T47D (cell line): ENCODE data around the gene MPST.
A peak's percentile ranks its signal among the peaks of the same experiment; 100 is the strongest.
"Not testable (repeated sequence)": the region's sequence is repeated elsewhere in the genome, so short reads cannot be mapped to it uniquely, and the experiment has no call there.

Experiments
- DNase-seq, 2 experiments: peaks; one replicate each; pipeline versions ENCODE4 v3.0.0 to v3.0.0-alpha.2; 2011 to 2012; ENCODE audit warnings: low read depth in 1 of 2, low spot score in 1 of 2
- JUND ChIP-seq: IDR thresholded peaks from 2 replicates; pipeline ENCODE4 v1.6.1; 2012; ENCODE audit warnings: low read depth
- in situ Hi-C: cut with HindIII; loops from 2 replicates; pipeline ENCODE4 v1.10.0; 2016; ENCODE audit warnings: low sequenced_read_pairs, low pct_unique_long_range_greater_than_20kb

MPST gene

GRCh38 chr22:37067428-37067827, 47.9 kb downstream of the MPST start:
- in situ Hi-C loops, result no loop called here
- no peak for DNase-seq
- no peak for TF ChIP-seq JUND

- in situ Hi-C loops, result no loop called here
Measured at GRCh38 chr22:37068859-37069258, 49.3 kb downstream of the MPST start.

DNA sequence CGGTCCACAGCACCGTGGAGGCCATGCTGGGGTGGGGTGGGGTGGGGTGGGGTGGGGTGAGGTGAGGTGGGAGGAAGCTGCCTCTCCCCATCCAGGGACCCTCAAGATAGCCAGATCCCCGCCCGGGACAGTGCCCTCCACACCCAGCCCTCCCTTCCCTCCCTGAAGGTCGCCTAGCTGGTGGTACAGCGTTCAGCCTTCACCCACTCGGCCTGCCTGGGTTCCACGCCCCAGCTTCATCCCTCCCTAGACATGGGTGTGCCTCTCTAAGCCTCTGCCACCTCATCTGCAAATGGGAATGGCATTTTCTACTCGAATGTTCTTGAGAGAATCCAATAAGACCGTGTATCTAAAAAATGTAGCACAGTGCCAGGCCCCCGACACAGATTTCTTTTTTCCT, 49.8 kb downstream of the MPST start:
- in situ Hi-C loops, result no loop called here

More at GRCh38 chr22:37068859-37069258, 49.3 kb downstream of the MPST start:
- no peak for TF ChIP-seq JUND
- DNase-seq, result no peak

GRCh38 chr22:37069719-37070118, 50.2 kb downstream of the MPST start:
- DNase-seq, result no peak
- in situ Hi-C loops, result no loop called here
- TF ChIP-seq JUND, result no peak

More for the DNA sequence above, 49.8 kb downstream of the MPST start:
- no peak for TF ChIP-seq JUND
- no peak for DNase-seq

- in situ Hi-C loops, result no loop called here
- TF ChIP-seq JUND, result no peak
- DNase-seq, result no peak
Measured at GRCh38 chr22:37070334-37070733, 50.8 kb downstream of the MPST start.

DNA sequence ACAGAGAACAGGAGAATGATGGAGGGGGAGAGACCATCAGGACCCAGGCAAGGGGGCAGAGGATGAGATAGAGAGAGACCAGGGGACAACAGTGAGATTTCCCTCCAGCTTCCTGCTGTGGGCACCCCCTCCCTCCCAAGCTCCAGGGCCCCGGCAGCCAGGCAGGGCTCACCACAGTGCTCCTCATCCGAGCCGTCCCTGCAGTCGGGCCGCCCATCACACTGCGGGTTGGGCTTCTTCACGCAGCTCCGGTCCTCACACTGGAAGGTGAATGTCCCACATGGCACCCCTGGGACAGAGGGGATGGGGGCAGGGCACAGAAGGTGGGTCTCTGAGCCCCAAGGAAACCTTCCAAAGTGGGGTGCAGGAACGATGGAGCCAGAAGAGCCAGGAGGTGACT, 51.2 kb downstream of the MPST start:
- in situ Hi-C loops, result no loop called here
- no peak for DNase-seq
- TF ChIP-seq JUND, result no peak

DNA sequence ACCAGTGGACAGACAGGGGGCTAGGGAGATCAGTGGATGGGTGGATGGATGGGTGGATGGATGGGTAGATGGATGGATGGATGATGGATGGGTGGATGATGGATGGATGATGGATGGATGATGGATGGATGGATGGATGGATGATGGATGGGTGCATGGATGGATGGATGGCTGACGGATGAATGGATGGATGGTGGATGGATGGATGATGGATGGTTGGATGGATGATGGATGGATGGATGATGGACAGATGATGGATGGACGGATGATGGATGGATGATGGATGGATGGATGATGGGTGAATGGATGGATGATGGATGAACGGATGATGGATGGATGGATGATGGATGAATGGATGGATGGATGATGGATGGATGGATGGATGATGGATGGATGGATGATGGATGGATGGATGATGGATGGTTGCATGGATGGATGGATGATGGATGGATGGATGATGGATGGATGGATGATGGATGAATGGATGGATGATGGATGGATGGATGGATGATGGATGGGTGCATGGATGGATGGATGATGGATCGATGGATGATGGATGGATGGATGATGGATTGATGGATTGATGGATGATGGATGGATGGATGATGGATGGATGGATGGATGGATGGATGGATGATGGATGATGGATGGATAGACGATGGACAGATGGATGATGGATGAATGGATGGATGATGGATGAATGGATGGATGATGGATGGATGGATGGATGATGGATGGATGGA, 52.5 kb downstream of the MPST start:
- DNase-seq, in situ Hi-C loops: not testable (repeated sequence)

- in situ Hi-C loops, result no loop called here
- DNase-seq, result no peak
- no peak for TF ChIP-seq JUND
Measured at GRCh38 chr22:37072673-37073072, 53.1 kb downstream of the MPST start.

- TF ChIP-seq JUND, result no peak
- no peak for DNase-seq
- in situ Hi-C loops, result no loop called here
Measured at GRCh38 chr22:37074537-37074936, 55.0 kb downstream of the MPST start.

DNA sequence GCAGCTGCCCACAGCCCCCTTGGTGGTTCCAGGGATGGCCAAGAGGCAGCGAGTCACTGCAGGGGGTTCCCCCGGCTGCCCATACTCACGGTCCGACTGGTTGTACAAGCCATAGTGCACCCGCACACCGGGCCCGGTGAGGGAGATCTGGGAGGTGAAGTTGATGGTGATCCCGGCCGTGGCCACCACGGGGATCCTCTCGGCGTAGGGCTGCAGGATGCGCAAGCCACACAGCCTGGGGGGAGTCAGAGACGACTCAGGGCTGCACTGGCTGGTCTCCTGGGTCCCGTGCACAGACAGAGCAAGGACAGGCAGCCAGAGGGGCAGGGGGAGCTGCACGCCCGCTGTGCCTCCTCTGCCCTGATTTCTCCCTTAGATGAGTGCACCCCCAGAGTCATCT, 55.5 kb downstream of the MPST start:
- in situ Hi-C loops, result no loop called here
- no peak for TF ChIP-seq JUND
- DNase-seq, result no peak

- DNase-seq, result no peak
- in situ Hi-C loops, result no loop called here
- no peak for TF ChIP-seq JUND
Measured at GRCh38 chr22:37075822-37076433, 56.4 kb downstream of the MPST start.

- DNase-seq, result peak; percentile 41 to 57
- no peak for TF ChIP-seq JUND
- in situ Hi-C loops, result no loop called here
Measured at GRCh38 chr22:37077802-37078448, 58.4 kb downstream of the MPST start.

DNA sequence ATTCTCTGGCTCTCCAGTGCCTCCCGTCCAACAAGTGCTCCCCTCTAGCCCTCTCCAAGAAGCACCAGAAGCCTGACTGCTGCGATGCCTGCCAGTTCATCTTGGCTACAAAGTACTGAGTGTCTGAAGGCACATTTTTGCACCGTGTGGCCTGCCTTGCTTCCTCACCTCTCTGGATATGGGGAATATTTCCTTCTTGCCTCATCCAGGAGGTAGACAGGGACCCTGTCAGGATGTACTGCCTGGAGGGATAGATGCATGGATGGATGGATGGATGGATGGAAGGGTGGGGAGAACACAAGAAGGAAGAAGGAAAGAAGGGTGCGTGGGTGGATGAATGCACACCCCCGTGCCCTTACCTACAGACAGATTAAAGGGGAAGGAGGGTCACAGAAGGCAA, 59.6 kb downstream of the MPST start:
- in situ Hi-C loops, result no loop called here
- DNase-seq, result no peak
- TF ChIP-seq JUND, result no peak
